Measurements from ENCODE around the gene WDR88. TPM values are rescaled to one million over a fixed set of nuclear protein-coding genes. Genes with fewer than 3 reads are reported as not detected.

Gene WDR88
- total and polyA plus RNA-seq, 2 of the 8 experiments (the other 6 are each of a cell fraction or from before 2014, with no cell fraction given), result not detected

GRCh38 chr19:33224694-33225457 lies 93.0 kb downstream of the WDR88 start:
- H2BK12ac ChIP-seq (ENCODE audit: low read depth, low read length), result 0 out of 2 replicates have a peak overlapping the region, but pooled peaks have one; percentile 39
- H3K9ac ChIP-seq (replicated peaks in 1 of 4; ENCODE audit: extremely low read depth in 1 of 4, low read depth in 3 of 4, low read length in 3 of 4), result no peak overlapping the region
- H3K14ac ChIP-seq (ENCODE audit: insufficient read length), result no peak overlapping the region
- H3K79me1 ChIP-seq (ENCODE audit: low read depth, low read length), result no peaks in the 10 kb centered on the region
- H2AK5ac ChIP-seq (ENCODE audit: low read depth, low read length), result peak overlapping the region; percentile 65; the same call in 1 of the 2 replicates
- no peak overlapping the region for H2AFZ ChIP-seq (ENCODE audit: low read length)
- H2BK120ac ChIP-seq (replicated peaks; ENCODE audit: low read depth, low read length), result no peak overlapping the region
- peak overlapping the region; percentile 85; the same call in 1 of the 2 replicates for H4K8ac ChIP-seq (ENCODE audit: extremely low read depth, insufficient read depth, low read length)
- 67% methylated on average over 15 of the region's 18 CpGs; no CpG with 5 or more reads in 1 of the 2 experiments for WGBS, 2 experiments (ENCODE audit: extremely low coverage in 1 of 2, insufficient coverage in 1 of 2, insufficient read length in 1 of 2, insufficient replicate concordance in 2 of 2, low coverage in 1 of 2, low lambda C conversion rate in 2 of 2, missing lambda C conversion rate in 1 of 2)
- peaks cover 0 to 6% of the 10 kb centered on the region in 2 experiments for H4K20me1 ChIP-seq (replicated peaks in 1 of 2; ENCODE audit: control insufficient read depth in 1 of 2, insufficient read depth in 2 of 2, low read length in 2 of 2)
- H3K4me1 ChIP-seq (replicated peaks in 1 of 4; ENCODE audit: control insufficient read depth in 3 of 4, insufficient read depth in 4 of 4, low read length in 3 of 4), result peaks cover 0 to 9% (median 6%) of the 10 kb centered on the region in 4 experiments; a peak in 5 of 7 replicates
- no peaks in the 10 kb centered on the region for H3K36me3 ChIP-seq (ENCODE audit: control insufficient read depth in 2 of 4, insufficient read depth in 4 of 4, low read length in 3 of 4)
- H3K4me3 ChIP-seq (ENCODE audit: extremely low read depth in 1 of 4, insufficient read depth in 2 of 4, low read depth in 3 of 4, low read length in 4 of 4), result peak overlapping the region; percentile 25 to 62 (median 36); a peak in 6 of 8 replicates
- peaks cover 0 to 10% of the 10 kb centered on the region in 2 experiments; a peak in 1 of 4 replicates for H3K9me3 ChIP-seq (ENCODE audit: insufficient read depth in 2 of 2, low read depth in 1 of 2, low read length in 1 of 2)
- CTCF ChIA-PET (ENCODE audit: partially characterized antibody), result interaction anchor here (0.7 to 5.3 kb wide), 12 partner anchors 9 to 182 kb away, joined by 3 to 34 read pairs (median 4); no protein-coding TSS in a partner anchor
- H3K18ac ChIP-seq (ENCODE audit: extremely low read depth, low read length), result no peak overlapping the region
- H3K4ac ChIP-seq (replicated peaks; ENCODE audit: insufficient read length, low read depth, low read length), result no peak overlapping the region
- peaks cover 15% of the 10 kb centered on the region; the same call in 1 of the 2 replicates for H3K23me2 ChIP-seq (ENCODE audit: low read depth, low read length)
- H3K79me2 ChIP-seq (ENCODE audit: control insufficient read depth in 1 of 2, insufficient read depth in 2 of 2, low read length in 2 of 2), result no peaks in the 10 kb centered on the region
- peak overlapping the region; percentile 77 to 87 for H3K4me2 ChIP-seq (ENCODE audit: insufficient read depth in 1 of 2, low read depth in 2 of 2, low read length in 2 of 2)
- POLR2A ChIA-PET (ENCODE audit: partially characterized antibody), result interaction anchor here (0.9 to 1.5 kb wide), 4 partner anchors 9 to 189 kb away, joined by 3 to 5 read pairs (median 4); no protein-coding TSS in a partner anchor
- peaks cover 16 to 33% (median 30%) of the 10 kb centered on the region in 4 experiments for H3K27me3 ChIP-seq (replicated peaks in 1 of 4; ENCODE audit: control insufficient read depth in 3 of 4, extremely low read depth in 1 of 4, insufficient read depth in 3 of 4, low read length in 3 of 4)
- no peak overlapping the region for H4K5ac ChIP-seq (ENCODE audit: insufficient read length, low read depth, low read length)
- no peak overlapping the region; the same call in 1 of the 2 replicates for H2BK15ac ChIP-seq (ENCODE audit: low read length)
- DNase-seq (ENCODE audit: low read depth in 1 of 2, low spot score in 2 of 2), result no peak
- H2BK20ac ChIP-seq (ENCODE audit: low read length), result no peak overlapping the region
- no peak overlapping the region for H4K91ac ChIP-seq (replicated peaks; ENCODE audit: insufficient read length, low read length)
- FAIRE-seq, result no peak
- H2BK5ac ChIP-seq (ENCODE audit: low read depth, low read length), result no peak overlapping the region
- H3K56ac ChIP-seq (replicated peaks; ENCODE audit: insufficient read length, low read depth, low read length), result peak overlapping the region; percentile 1
- H3K23ac ChIP-seq (ENCODE audit: insufficient read length), result no peak overlapping the region
- H3K27ac ChIP-seq (ENCODE audit: low read depth, low read length), result no peak overlapping the region

Measured in H1 (cell line).